ENCODE measurements around the gene LSM2. TPM values are rescaled to one million over a fixed set of nuclear protein-coding genes. Genes with fewer than 3 reads are reported as not detected.
A peak's percentile ranks its signal among the peaks of the same experiment; 100 is the strongest.
"Not testable (repeated sequence)": the region's sequence is repeated elsewhere in the genome, so short reads cannot be mapped to it uniquely, and the experiment has no call there.

The LSM2 gene
- polyA plus RNA-seq, 1 donor (not counting 4 experiments of a cell fraction or from before 2014, with no cell fraction given): 46.5 TPM

DNA sequence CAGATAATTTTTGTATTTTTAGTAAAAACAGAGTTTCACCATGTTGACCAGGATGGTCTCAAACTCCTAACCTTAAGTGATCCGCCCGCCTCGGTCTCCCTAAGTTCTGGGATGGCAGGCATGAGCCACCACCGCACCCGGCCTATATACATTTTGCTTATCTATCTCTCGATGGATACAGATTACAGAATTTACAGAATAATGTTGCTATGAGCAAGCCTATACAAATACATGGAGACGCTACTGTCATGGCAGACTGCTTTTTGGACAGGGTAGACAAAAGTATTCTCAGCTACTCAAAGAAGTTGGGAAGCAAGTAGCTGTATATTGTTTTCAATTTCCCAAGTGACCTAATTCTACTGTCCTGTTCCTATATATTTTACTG lies 6.7 kb upstream of the LSM2 start:
- H2AFZ ChIP-seq (ENCODE audit: control insufficient read depth, low read length): peak overlapping the region; percentile 61
- peaks cover 16% of the 10 kb centered on the region for H3K79me2 ChIP-seq (ENCODE audit: control insufficient read depth, insufficient read depth, low read length)
- no peaks in the 10 kb centered on the region for H3K36me3 ChIP-seq (ENCODE audit: control insufficient read depth in 2 of 2, extremely low read depth in 1 of 2, insufficient read depth in 2 of 2, low read length in 2 of 2)
- FAIRE-seq: no peak
- peak overlapping the region; percentile 69 for H3K9ac ChIP-seq (ENCODE audit: control insufficient read depth, extremely low read depth, insufficient read depth, low read length)
- dilution Hi-C loops (cut with MboI; ENCODE audit: extremely low pct_ligation_motif_present, low sequenced_read_pairs): no loop called here
- no peaks in the 10 kb centered on the region for H4K20me1 ChIP-seq (ENCODE audit: control insufficient read depth, extremely low read depth, insufficient read depth, low read length)
- no peak for TF ChIP-seq CTCF (optimal IDR thresholded peaks at IDR 0.05 in 1 of 3, IDR thresholded peaks at IDR 0.05 in 1 of 3, conservative IDR thresholded peaks at IDR 0.05 in 1 of 3; ENCODE audit: extremely low read depth in 1 of 3, insufficient read depth in 2 of 3, low read length in 3 of 3)
- TF ChIP-seq EZH2 (IDR thresholded peaks at IDR 0.05; ENCODE audit: low read length): no peak
- H3K27me3 ChIP-seq (ENCODE audit: control insufficient read depth, extremely low read depth, insufficient read depth, low read length): no peaks in the 10 kb centered on the region
- no peaks in the 10 kb centered on the region for H3K9me3 ChIP-seq (ENCODE audit: control insufficient read depth, low read depth, low read length)
- peak overlapping the region; percentile 85 for H3K4me2 ChIP-seq (ENCODE audit: control insufficient read depth, extremely low read depth, insufficient read depth, low read depth, low read length)
- H3K4me1 ChIP-seq (ENCODE audit: control insufficient read depth, extremely low read depth, insufficient read depth, low read length): peaks cover 18% of the 10 kb centered on the region
- no peak for DNase-seq (ENCODE audit: low read depth, low spot score)
- H3K4me3 ChIP-seq (ENCODE audit: control insufficient read depth in 2 of 3, extremely low read depth in 1 of 3, insufficient read depth in 2 of 3, low read depth in 1 of 3, low read length in 3 of 3): peak overlapping the region in 2 of 3 experiments; percentile 49 to 54
- H3K27ac ChIP-seq (ENCODE audit: control insufficient read depth, insufficient read depth, low read length): peak overlapping the region; percentile 84
- no peaks in the 10 kb centered on the region for H3K9me1 ChIP-seq (ENCODE audit: control insufficient read depth, extremely low read depth, insufficient read depth, low read length)

DNA sequence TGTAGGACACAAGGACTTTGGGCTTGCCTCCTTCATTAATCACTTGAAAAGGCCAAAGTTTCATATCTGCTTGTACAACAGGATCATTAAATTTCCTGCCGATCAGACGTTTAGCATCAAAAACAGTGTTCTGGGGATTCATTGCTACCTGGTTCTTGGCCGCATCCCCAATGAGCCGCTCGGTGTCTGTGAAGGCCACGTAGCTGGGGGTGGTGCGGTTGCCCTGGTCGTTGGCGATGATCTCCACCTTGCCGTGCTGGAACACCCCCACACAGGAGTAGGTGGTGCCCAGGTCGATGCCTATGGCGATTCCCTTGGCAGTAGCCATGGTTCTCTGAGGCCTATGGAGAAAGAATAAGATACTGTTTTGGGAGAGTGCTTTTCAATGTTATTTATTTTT lies 4.9 kb upstream of the LSM2 start:
- Histone ChIP-seq H3K4me1 (ENCODE audit: control insufficient read depth, extremely low read depth, insufficient read depth, low read length) (peaks cover 13% of the 10 kb centered on the region), H3K4me2 (ENCODE audit: control insufficient read depth, extremely low read depth, insufficient read depth, low read depth, low read length) (no peak overlapping the region), H3K36me3 (ENCODE audit: control insufficient read depth in 2 of 2, extremely low read depth in 1 of 2, insufficient read depth in 2 of 2, low read length in 2 of 2) (no peaks in the 10 kb centered on the region), H3K27me3 (ENCODE audit: control insufficient read depth, extremely low read depth, insufficient read depth, low read length) (no peaks in the 10 kb centered on the region), H3K9me3 (ENCODE audit: control insufficient read depth, low read depth, low read length) (no peaks in the 10 kb centered on the region), H4K20me1 (ENCODE audit: control insufficient read depth, extremely low read depth, insufficient read depth, low read length) (no peaks in the 10 kb centered on the region), H3K79me2 (ENCODE audit: control insufficient read depth, insufficient read depth, low read length) (peaks cover 3% of the 10 kb centered on the region), H3K9ac (ENCODE audit: control insufficient read depth, extremely low read depth, insufficient read depth, low read length) (no peak overlapping the region), H3K4me3 (ENCODE audit: control insufficient read depth in 2 of 3, extremely low read depth in 1 of 3, insufficient read depth in 2 of 3, low read depth in 1 of 3, low read length in 3 of 3) (no peak overlapping the region), H2AFZ (ENCODE audit: control insufficient read depth, low read length) (no peak overlapping the region), H3K9me1 (ENCODE audit: control insufficient read depth, extremely low read depth, insufficient read depth, low read length) (no peaks in the 10 kb centered on the region), H3K27ac (ENCODE audit: control insufficient read depth, insufficient read depth, low read length) (no peak overlapping the region)
- no peak for FAIRE-seq
- dilution Hi-C loops (cut with MboI; ENCODE audit: extremely low pct_ligation_motif_present, low sequenced_read_pairs): no loop called here
- TF ChIP-seq EZH2 (IDR thresholded peaks at IDR 0.05; ENCODE audit: low read length) (no peak), CTCF (optimal IDR thresholded peaks at IDR 0.05 in 1 of 3, IDR thresholded peaks at IDR 0.05 in 1 of 3, conservative IDR thresholded peaks at IDR 0.05 in 1 of 3; ENCODE audit: extremely low read depth in 1 of 3, insufficient read depth in 2 of 3, low read length in 3 of 3) (no peak)
- DNase-seq (ENCODE audit: low read depth, low spot score): no peak

- FAIRE-seq; H2AFZ ChIP-seq (ENCODE audit: control insufficient read depth, low read length); H3K9me1 ChIP-seq (ENCODE audit: control insufficient read depth, extremely low read depth, insufficient read depth, low read length); H3K4me2 ChIP-seq (ENCODE audit: control insufficient read depth, extremely low read depth, insufficient read depth, low read depth, low read length); DNase-seq (ENCODE audit: low read depth, low spot score); H3K27ac ChIP-seq (ENCODE audit: control insufficient read depth, insufficient read depth, low read length); H3K36me3 ChIP-seq (ENCODE audit: control insufficient read depth in 2 of 2, extremely low read depth in 1 of 2, insufficient read depth in 2 of 2, low read length in 2 of 2); H3K4me3 ChIP-seq (ENCODE audit: control insufficient read depth in 2 of 3, extremely low read depth in 1 of 3, insufficient read depth in 2 of 3, low read depth in 1 of 3, low read length in 3 of 3); H3K9ac ChIP-seq (ENCODE audit: control insufficient read depth, extremely low read depth, insufficient read depth, low read length); H3K79me2 ChIP-seq (ENCODE audit: control insufficient read depth, insufficient read depth, low read length); H4K20me1 ChIP-seq (ENCODE audit: control insufficient read depth, extremely low read depth, insufficient read depth, low read length); H3K27me3 ChIP-seq (ENCODE audit: control insufficient read depth, extremely low read depth, insufficient read depth, low read length); dilution Hi-C loops (cut with MboI; ENCODE audit: extremely low pct_ligation_motif_present, low sequenced_read_pairs); H3K9me3 ChIP-seq (ENCODE audit: control insufficient read depth, low read depth, low read length): not testable (repeated sequence)
- peaks cover 16% of the 10 kb centered on the region for H3K4me1 ChIP-seq (ENCODE audit: control insufficient read depth, extremely low read depth, insufficient read depth, low read length)
These were observed 1.8 kb upstream of the LSM2 start for GRCh38 chr6:31808599-31808998.
